IMR-90 (cell line): ENCODE results near the gene PIAS2. TPM values are rescaled to one million over a fixed set of nuclear protein-coding genes. Genes with fewer than 3 reads are reported as not detected.

ENCODE experiments used
- ATAC-seq: fragments of 200-7000 bp; cut with Tn5 transposase; 2 replicates; pipeline ENCODE4 v1.9.1; 2020; ENCODE audit warnings: low read depth, mild to moderate bottlenecking, moderate library complexity
- BruUV-seq: library from RNA; stranded (reverse); fragments of 400-500 nt; replicated peaks from 2 replicates; lab custom pipeline; 2021; lab: Mats Ljungman, UMichigan
- CTCF ChIA-PET: fragments of 300-600 bp; formaldehyde crosslinking; extraction: SDS; loops from one replicate; lab custom pipeline; 2021; ENCODE audit warnings: antibody characterized with exemption; lab: Yijun Ruan, JAX
- POLR2A ChIA-PET: fragments of 300-600 bp; sonication (Branson Sonifier 250); formaldehyde crosslinking; loops from one replicate; lab custom pipeline; 2022; ENCODE audit warnings: antibody characterized with exemption; ENCODE audit not compliant: unreplicated experiment; lab: Charles Lee
- DNase-seq: peaks from one replicate; pipeline ENCODE4 v3.0.0; 2013
- H2AFZ ChIP-seq: replicated peaks from 2 replicates; pipeline ENCODE3; 2013; ENCODE audit warnings: low read length, mild to moderate bottlenecking; ENCODE audit not compliant: poor library complexity
- H2AK5ac ChIP-seq: 2 replicates; pipeline ENCODE4 v1.6.1; 2013; ENCODE audit warnings: low read depth, low read length, inconsistent platforms
- H2AK9ac ChIP-seq: replicated peaks from 2 replicates; pipeline ENCODE3; 2013; ENCODE audit warnings: mild to moderate bottlenecking, low read depth, low read length, moderate library complexity; ENCODE audit not compliant: poor library complexity
- H2BK120ac ChIP-seq: 2 replicates; pipeline ENCODE4 v1.6.1; 2013; ENCODE audit warnings: low read depth, low read length, inconsistent platforms
- H2BK15ac ChIP-seq: 3 replicates; pipeline ENCODE4 v1.6.1; 2013; ENCODE audit warnings: low read depth, low read length, inconsistent platforms
- H2BK20ac ChIP-seq: 2 replicates; pipeline ENCODE4 v1.6.1; 2013; ENCODE audit warnings: low read depth, mild to moderate bottlenecking, inconsistent platforms, low read length, moderate library complexity
- H2BK5ac ChIP-seq: 2 replicates; pipeline ENCODE4 v1.6.1; 2013; ENCODE audit warnings: mild to moderate bottlenecking, low read depth, low read length, inconsistent platforms; ENCODE audit not compliant: poor library complexity, severe bottlenecking
- H3K14ac ChIP-seq: replicated peaks from 2 replicates; pipeline ENCODE4 v1.6.1; 2013; ENCODE audit warnings: low read depth, low read length, inconsistent platforms
- H3K18ac ChIP-seq: 2 replicates; pipeline ENCODE4 v1.6.1; 2013; ENCODE audit warnings: low read depth, low read length, control low read depth
- H3K23ac ChIP-seq: 2 replicates; pipeline ENCODE4 v1.6.1; 2013; ENCODE audit warnings: low read depth, low read length, inconsistent platforms
- H3K27ac ChIP-seq: 2 replicates; pipeline ENCODE4 v1.5.1; 2013; ENCODE audit warnings: mild to moderate bottlenecking, control low read depth, low read length; ENCODE audit not compliant: insufficient read depth
- H3K27me3 ChIP-seq: 2 replicates; pipeline ENCODE4 v1.6.1; 2013; ENCODE audit warnings: low read length; ENCODE audit not compliant: control insufficient read depth, insufficient read depth
- H3K36me3 ChIP-seq: 2 replicates; pipeline ENCODE4 v1.6.1; 2013; ENCODE audit warnings: low read length, mixed read lengths; ENCODE audit not compliant: control insufficient read depth, insufficient read depth
- H3K4ac ChIP-seq: 2 replicates; pipeline ENCODE4 v1.6.1; 2013; ENCODE audit warnings: low read depth, low read length, inconsistent platforms
- H3K4me1 ChIP-seq: 2 replicates; pipeline ENCODE4 v1.6.1; 2013; ENCODE audit warnings: low read length, mixed read lengths; ENCODE audit not compliant: control insufficient read depth, insufficient read depth
- H3K4me2 ChIP-seq: 2 replicates; pipeline ENCODE4 v1.6.1; 2013; ENCODE audit warnings: low read depth, mild to moderate bottlenecking, control low read depth, low read length, moderate library complexity
- H3K4me3 ChIP-seq: 2 replicates; pipeline ENCODE4 v1.5.1; 2013; ENCODE audit warnings: low read depth, mild to moderate bottlenecking, control low read depth, low read length, moderate library complexity; ENCODE audit not compliant: insufficient read depth
- H3K56ac ChIP-seq: 2 replicates; pipeline ENCODE4 v1.6.1; 2013; ENCODE audit warnings: low read length, inconsistent platforms; ENCODE audit not compliant: insufficient read depth; ENCODE audit errors: extremely low read depth
- H3K79me1 ChIP-seq, 2 experiments: 2 replicates each; pipeline ENCODE4 v1.6.1; 2013; ENCODE audit warnings: low read length in 2 of 2, inconsistent platforms in 1 of 2, low read depth in 1 of 2
- H3K9ac ChIP-seq: 2 replicates; pipeline ENCODE4 v1.6.1; 2013; ENCODE audit warnings: low read depth, low read length, control low read depth
- H3K9me1 ChIP-seq: 2 replicates; pipeline ENCODE4 v1.6.1; 2013; ENCODE audit warnings: low read length, inconsistent platforms; ENCODE audit not compliant: insufficient read depth
- H3K9me3 ChIP-seq: 2 replicates; pipeline ENCODE4 v1.6.1; 2013; ENCODE audit warnings: low read length; ENCODE audit not compliant: control insufficient read depth, insufficient read depth
- H4K20me1 ChIP-seq: 2 replicates; pipeline ENCODE4 v1.6.1; 2013; ENCODE audit warnings: low read length, inconsistent platforms; ENCODE audit not compliant: insufficient read depth
- H4K5ac ChIP-seq: 2 replicates; pipeline ENCODE4 v1.6.1; 2013; ENCODE audit warnings: mild to moderate bottlenecking, low read depth, low read length, control low read depth
- H4K8ac ChIP-seq, 2 experiments: 2 replicates each; pipeline ENCODE4 v1.6.1; 2013; ENCODE audit warnings: low read depth in 2 of 2, low read length in 2 of 2, control low read depth in 1 of 2, inconsistent platforms in 1 of 2
- H4K91ac ChIP-seq: 2 replicates; pipeline ENCODE4 v1.6.1; 2013; ENCODE audit warnings: low read depth, low read length, inconsistent platforms; ENCODE audit not compliant: insufficient read depth
- BHLHE40 ChIP-seq: fragments of 150-350 bp; IDR thresholded peaks from 2 replicates; pipeline ENCODE4 v1.6.1; 2016; ENCODE audit warnings: mild to moderate bottlenecking, low read depth, low read length
- CTCF ChIP-seq: conservative IDR thresholded peaks from 2 replicates; pipeline ENCODE4 v1.5.1; 2012; ENCODE audit warnings: mild to moderate bottlenecking, low read depth, low read length, improper control_type of control experiment
- FOS ChIP-seq: fragments of 150-350 bp; IDR thresholded peaks from 2 replicates; pipeline ENCODE4 v1.6.1; 2016; ENCODE audit warnings: low read depth, low read length
- MAFK ChIP-seq: IDR thresholded peaks from 2 replicates; pipeline ENCODE4 v1.6.1; 2012; ENCODE audit warnings: low read depth, low read length, improper control_type of control experiment
- NFE2L2 ChIP-seq: fragments of 150-350 bp; IDR thresholded peaks from 2 replicates; pipeline ENCODE4 v1.6.1; 2016; ENCODE audit warnings: low read depth, mild to moderate bottlenecking, low read length
- RCOR1 ChIP-seq: IDR thresholded peaks from 2 replicates; pipeline ENCODE4 v1.6.1; 2012; ENCODE audit warnings: mild to moderate bottlenecking, low read length, improper control_type of control experiment; ENCODE audit not compliant: insufficient replicate concordance
- RFX5 ChIP-seq: IDR thresholded peaks from 2 replicates; pipeline ENCODE4 v1.8.0; 2012; ENCODE audit warnings: low read depth, mild to moderate bottlenecking, low read length, moderate library complexity
- SMC3 ChIP-seq: fragments of 150-350 bp; IDR thresholded peaks from 2 replicates; pipeline ENCODE4 v1.6.1; 2016; ENCODE audit warnings: low read depth, mild to moderate bottlenecking, antibody characterized with exemption, low read length, moderate library complexity
- WGBS, 2 experiments: methylation state at CpG; one replicate each; pipeline versions ENCODE4 v1.1.5 to v1.1.7; 2013; ENCODE audit warnings: missing lambda C conversion rate in 2 of 2; ENCODE audit not compliant: insufficient read length in 1 of 2; ENCODE audit errors: extremely low coverage in 2 of 2; 5-methylcytosine and 5-hydroxymethylcytosine counted together
- dilution Hi-C: fragments of 300-500 bp; cut with HindIII; formaldehyde crosslinking; loops from one replicate; pipeline ENCODE4 v1.14.3; 2018; ENCODE audit warnings: low sequenced_read_pairs; ENCODE audit not compliant: unreplicated experiment
- in situ Hi-C: fragments of 300-500 bp; cut with MboI; formaldehyde crosslinking; loops from 3 replicates; pipeline ENCODE4 v1.14.3; 2019; ENCODE audit warnings: low sequenced_read_pairs, inconsistent platforms, mixed read lengths
- intact Hi-C: fragments of 100-400 bp; cut with micrococcal nuclease; formaldehyde crosslinking; loops from 2 replicates; pipeline ENCODE4 v1.10.0; 2022
- polyA plus RNA-seq, 3 experiments: library from polyadenylated mRNA; depleted of rRNA; stranded (reverse); fragments of >200 nt; gene quantifications; 2 replicates each; pipeline ENCODE4 v1.2.3, GENCODE V29; 2012; ENCODE audit warnings: low replicate concordance in 1 of 3
- total RNA-seq: library from RNA; depleted of rRNA; stranded (reverse); fragments of >200 nt; gene quantifications from 2 replicates; pipeline ENCODE4 v1.2.3, GENCODE V29; 2012

The PIAS2 gene
- total and polyA plus RNA-seq, 2 of the 4 experiments (the other 2 are of a cell fraction): 15.1 to 28.9 TPM

DNA sequence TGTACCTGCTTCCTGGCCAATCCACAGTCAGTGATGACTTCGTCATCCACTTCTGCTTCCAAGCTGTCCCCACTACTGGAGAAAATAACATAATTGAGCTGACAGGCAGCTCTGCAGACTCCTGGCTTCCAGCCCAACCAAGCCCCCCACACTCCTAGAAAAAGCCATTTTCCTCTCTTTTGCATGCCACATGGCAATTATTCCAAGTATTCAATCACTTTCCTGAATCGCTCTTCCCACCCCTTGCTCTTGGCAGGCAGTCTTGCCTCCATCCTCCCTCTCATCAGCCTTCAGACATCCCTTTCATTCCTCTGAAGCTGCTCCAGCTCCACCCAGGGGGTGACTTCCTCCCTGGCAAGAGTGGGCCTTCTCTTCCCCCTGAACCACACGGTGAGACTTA, 146.2 kb downstream of the PIAS2 start:
- Histone ChIP-seq H3K23ac (no peak overlapping the region), H2BK120ac (no peak overlapping the region), H3K9me1 (no peaks in the 10 kb centered on the region), H3K14ac (no peak overlapping the region), H2BK20ac (no peak overlapping the region), H3K27ac (no peak overlapping the region), H4K5ac (no peak overlapping the region), H3K4me2 (no peak overlapping the region), H3K27me3 (peaks cover 1% of the 10 kb centered on the region; the same call in 1 of the 2 replicates), H3K79me1 (no peaks in the 10 kb centered on the region), H2AFZ (no peak overlapping the region), H3K4me1 (no peaks in the 10 kb centered on the region), H3K4ac (no peak overlapping the region), H4K91ac (no peak overlapping the region), H3K18ac (no peak overlapping the region), H3K9ac (no peak overlapping the region), H2BK15ac (no peak overlapping the region), H4K8ac (no peak overlapping the region), H3K9me3 (no peaks in the 10 kb centered on the region), H2AK5ac (no peak overlapping the region), H4K20me1 (no peaks in the 10 kb centered on the region), H3K36me3 (no peaks in the 10 kb centered on the region), H3K56ac (no peak overlapping the region), H2BK5ac (no peak overlapping the region), H2AK9ac (no peak overlapping the region), H3K4me3 (no peak overlapping the region)
- no peak for ATAC-seq
- POLR2A ChIA-PET: no interaction called here
- BruUV-seq: no TSS peak
- no peak for DNase-seq
- in situ Hi-C loops (no loop called here), dilution Hi-C loops (no loop called here), intact Hi-C loops (no loop called here)
- CTCF ChIA-PET: no interaction called here
- TF ChIP-seq MAFK (no peak), RFX5 (no peak), BHLHE40 (no peak), NFE2L2 (no peak), SMC3 (no peak), CTCF (no peak), RCOR1 (no peak), FOS (no peak)
- WGBS, 2 experiments: 0% methylated on average over 1 of the region's 3 CpGs; no CpG with 5 or more reads in 1 of the 2 experiments
